Mesodermal cell (in vitro differentiated cells): Measurements from ENCODE around the gene SLC6A6.

Experiments
- H3K27ac ChIP-seq: 2 replicates; pipeline ENCODE4 v1.7.0; 2013; ENCODE audit warnings: mild to moderate bottlenecking, low read depth, low read length, moderate library complexity; ENCODE audit not compliant: severe bottlenecking
- H3K36me3 ChIP-seq: 2 replicates; pipeline ENCODE4 v1.7.1; 2013; ENCODE audit warnings: mild to moderate bottlenecking, low read length, moderate library complexity; ENCODE audit not compliant: control insufficient read depth, insufficient read depth
- H3K4me1 ChIP-seq: one replicate; pipeline ENCODE4 v1.7.1; 2013; ENCODE audit warnings: mild to moderate bottlenecking, low read length; ENCODE audit not compliant: insufficient read depth, control insufficient read depth, poor library complexity, severe bottlenecking
- H3K4me3 ChIP-seq: 2 replicates; pipeline ENCODE4 v1.7.0; 2013; ENCODE audit warnings: low read length, control low read depth, mild to moderate bottlenecking; ENCODE audit not compliant: insufficient read depth, poor library complexity, severe bottlenecking; ENCODE audit errors: extremely low read depth
- H3K9me3 ChIP-seq: 2 replicates; pipeline ENCODE4 v1.7.1; 2013; ENCODE audit warnings: mild to moderate bottlenecking, low read length, moderate library complexity; ENCODE audit not compliant: control insufficient read depth
- WGBS, 2 experiments: methylation state at CpG; one replicate each; pipeline ENCODE4 v1.1.5; 2013; ENCODE audit warnings: missing lambda C conversion rate in 2 of 2; ENCODE audit not compliant: insufficient coverage in 2 of 2; 5-methylcytosine and 5-hydroxymethylcytosine counted together

The SLC6A6 gene

DNA sequence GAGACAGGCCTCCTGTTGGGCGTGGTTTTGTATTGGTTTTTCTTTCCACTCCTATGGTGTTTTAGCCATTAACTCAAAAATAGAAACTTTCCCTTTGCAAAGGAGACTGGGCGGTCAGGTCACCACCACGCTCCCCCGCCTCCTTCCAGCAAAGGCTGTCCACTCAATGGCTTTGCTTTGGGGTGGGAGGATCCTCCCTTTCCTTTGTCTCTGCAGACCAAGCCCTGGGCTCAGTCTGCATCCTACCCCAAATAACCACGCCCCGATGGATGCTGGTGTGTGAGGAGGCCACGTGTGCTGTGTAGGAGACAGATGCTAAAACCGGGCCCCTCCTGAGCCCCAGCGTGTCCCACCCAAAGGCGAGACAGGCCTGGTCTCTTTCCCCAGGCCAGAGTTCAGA lies 69.3 kb downstream of the SLC6A6 start:
- 89 to 94% methylated on average over 4 of the region's 10 CpGs for whole genome bisulfite sequencing, 2 experiments
- H3K27ac ChIP-seq: peak overlapping the region; percentile 81

DNA sequence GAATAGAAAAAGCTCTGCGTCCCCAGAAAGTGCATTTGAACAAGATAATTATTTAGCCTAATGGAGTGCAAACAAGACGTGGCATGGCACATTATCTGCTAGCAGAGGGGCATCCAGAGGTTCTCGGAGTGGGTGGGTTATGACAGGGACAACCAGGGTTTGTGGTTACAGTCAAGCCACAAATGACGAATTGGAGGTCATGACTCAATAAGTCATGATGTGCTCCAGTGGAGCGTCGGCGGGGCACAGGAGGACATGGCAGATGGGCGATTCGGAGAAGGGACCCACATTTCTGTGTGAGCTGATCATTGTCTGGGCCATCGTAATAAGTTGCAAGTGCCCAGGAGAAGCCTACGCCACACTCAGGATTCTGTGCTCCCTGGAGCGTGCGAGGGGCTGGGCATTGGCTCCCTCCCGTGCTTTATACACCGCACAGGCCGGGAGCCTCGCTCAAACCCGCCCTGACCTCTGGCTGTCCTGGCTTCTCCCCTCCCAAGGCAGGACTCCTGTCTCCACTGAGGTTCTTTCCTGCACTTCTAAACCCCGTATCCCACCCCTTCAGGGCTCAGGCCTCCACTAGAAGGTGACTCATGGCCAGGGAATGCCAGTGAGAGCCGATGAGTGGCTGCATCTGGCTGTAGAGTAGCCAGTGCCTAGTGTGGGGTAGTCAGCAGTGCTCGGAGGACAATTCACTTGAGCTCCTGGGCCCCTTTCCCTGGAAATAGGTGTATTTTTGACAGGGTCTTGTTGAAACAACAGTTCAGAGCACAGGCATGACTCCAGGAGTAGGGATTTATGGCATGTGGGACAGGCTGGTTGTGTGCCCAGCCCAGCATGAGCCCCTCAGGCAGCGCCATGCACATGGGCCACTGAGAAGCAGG lies 70.3 kb downstream of the SLC6A6 start:
- Histone ChIP-seq H3K27ac (peak overlapping the region; percentile 81), H3K36me3 (peaks cover 77% of the 10 kb centered on the region), H3K4me3 (no peak overlapping the region), H3K4me1 (peaks cover 43% of the 10 kb centered on the region), H3K9me3 (no peaks in the 10 kb centered on the region)
- WGBS, 2 experiments: 84 to 85% methylated on average over 20 of the region's 22 CpGs

More for the DNA sequence above, 69.3 kb downstream of the SLC6A6 start:
- H3K36me3 ChIP-seq: peaks cover 74% of the 10 kb centered on the region
- peaks cover 43% of the 10 kb centered on the region for H3K4me1 ChIP-seq
- no peaks in the 10 kb centered on the region for H3K9me3 ChIP-seq
- H3K4me3 ChIP-seq: no peak overlapping the region

DNA sequence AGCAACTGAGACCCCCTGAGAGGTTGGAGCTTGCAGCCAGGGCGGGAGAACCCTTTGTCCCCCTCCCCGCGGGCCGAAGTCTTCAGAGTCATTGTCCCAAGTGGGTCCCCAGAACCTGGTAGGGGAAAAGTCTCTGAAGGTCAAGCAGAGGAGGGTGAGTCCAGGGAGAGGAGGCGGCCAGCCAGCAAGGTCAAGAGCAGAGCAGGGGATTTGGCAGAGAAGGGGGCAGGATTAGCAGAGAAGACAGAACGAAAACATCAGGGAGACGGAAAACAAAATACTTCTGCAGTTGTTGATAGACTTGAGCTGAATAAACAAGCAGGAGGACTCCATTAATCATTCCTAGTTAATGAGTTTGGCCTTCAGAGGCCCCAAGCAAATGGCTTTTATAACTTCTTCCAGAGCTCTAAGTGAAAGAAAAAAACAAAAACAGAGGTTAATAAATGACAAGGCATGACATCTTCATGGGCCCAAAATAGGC lies 71.0 kb downstream of the SLC6A6 start:
- H3K4me1 ChIP-seq: peaks cover 43% of the 10 kb centered on the region
- peak overlapping the region; percentile 81 for H3K27ac ChIP-seq
- no peaks in the 10 kb centered on the region for H3K9me3 ChIP-seq
- no peak overlapping the region for H3K4me3 ChIP-seq
- H3K36me3 ChIP-seq: peaks cover 78% of the 10 kb centered on the region
- 95 to 96% methylated on average over 4 to 6 of the region's 7 CpGs for WGBS, 2 experiments

DNA sequence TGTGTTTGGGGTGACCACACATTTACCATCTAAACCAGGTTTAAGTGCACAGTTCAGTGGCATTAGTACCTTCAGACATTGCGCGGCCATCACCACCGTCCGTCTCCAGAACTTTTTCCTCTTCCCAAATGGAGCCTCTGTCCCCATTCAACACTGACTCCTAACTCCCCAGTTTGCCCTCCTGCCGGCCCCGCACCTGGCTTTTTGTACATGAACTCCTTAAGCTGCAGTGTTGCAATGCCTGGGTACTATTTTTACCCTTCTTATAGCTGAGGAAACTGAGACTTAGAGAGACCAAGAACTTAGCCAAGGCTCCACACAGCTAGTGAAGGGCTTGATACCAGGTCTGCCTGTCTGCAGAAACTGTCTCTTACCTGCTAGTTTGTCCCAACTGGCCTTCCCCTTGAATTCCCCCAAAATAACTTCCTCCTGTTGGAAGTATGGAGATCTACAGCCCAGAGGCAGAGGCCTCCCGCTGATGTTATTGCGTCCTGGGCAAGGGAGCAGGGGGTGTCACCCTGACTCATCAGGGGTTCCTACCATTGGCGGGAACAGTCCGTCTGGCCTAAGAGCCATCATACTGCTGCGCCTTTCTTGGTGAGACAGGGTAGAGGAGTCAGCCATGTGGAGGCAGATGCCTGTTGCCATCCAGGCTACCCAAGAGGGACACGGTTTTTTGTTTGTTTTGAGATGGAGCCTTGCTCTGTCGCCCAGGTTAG lies 72.1 kb downstream of the SLC6A6 start:
- H3K4me3 ChIP-seq: no peak overlapping the region
- WGBS, 2 experiments: 95% methylated on average over 10 to 11 of the region's 13 CpGs
- H3K36me3 ChIP-seq: peaks cover 79% of the 10 kb centered on the region

DNA sequence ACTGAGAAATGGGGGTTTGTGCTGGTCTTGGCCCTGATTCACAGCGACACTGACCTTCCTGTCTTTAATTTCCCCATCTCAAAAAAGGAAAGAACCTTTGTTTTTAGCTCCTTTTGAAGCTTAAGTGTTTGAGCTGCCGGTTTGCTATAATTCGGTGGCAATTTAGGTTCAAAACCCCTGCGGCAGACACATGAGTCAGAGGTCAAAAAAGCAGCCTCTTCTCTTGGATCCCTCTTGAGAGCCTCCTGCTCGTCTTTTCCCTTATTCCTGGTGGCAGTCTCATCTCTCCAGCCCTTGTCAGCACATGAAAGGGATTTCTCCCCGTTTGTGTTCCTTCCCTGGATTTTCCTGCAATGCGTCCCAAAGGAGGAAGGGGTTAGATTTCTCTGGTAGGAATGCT lies 73.2 kb downstream of the SLC6A6 start:
- WGBS, 2 experiments: 81 to 88% methylated on average over 3 to 6 of the region's 7 CpGs
- H3K4me1 ChIP-seq: peaks cover 48% of the 10 kb centered on the region
- H3K36me3 ChIP-seq: peaks cover 82% of the 10 kb centered on the region
- H3K4me3 ChIP-seq: no peak overlapping the region
- no peaks in the 10 kb centered on the region for H3K9me3 ChIP-seq
- peak overlapping the region; percentile 45 for H3K27ac ChIP-seq

More for the DNA sequence above, 72.1 kb downstream of the SLC6A6 start:
- H3K9me3 ChIP-seq: no peaks in the 10 kb centered on the region
- peaks cover 47% of the 10 kb centered on the region for H3K4me1 ChIP-seq
- H3K27ac ChIP-seq: no peak overlapping the region

DNA sequence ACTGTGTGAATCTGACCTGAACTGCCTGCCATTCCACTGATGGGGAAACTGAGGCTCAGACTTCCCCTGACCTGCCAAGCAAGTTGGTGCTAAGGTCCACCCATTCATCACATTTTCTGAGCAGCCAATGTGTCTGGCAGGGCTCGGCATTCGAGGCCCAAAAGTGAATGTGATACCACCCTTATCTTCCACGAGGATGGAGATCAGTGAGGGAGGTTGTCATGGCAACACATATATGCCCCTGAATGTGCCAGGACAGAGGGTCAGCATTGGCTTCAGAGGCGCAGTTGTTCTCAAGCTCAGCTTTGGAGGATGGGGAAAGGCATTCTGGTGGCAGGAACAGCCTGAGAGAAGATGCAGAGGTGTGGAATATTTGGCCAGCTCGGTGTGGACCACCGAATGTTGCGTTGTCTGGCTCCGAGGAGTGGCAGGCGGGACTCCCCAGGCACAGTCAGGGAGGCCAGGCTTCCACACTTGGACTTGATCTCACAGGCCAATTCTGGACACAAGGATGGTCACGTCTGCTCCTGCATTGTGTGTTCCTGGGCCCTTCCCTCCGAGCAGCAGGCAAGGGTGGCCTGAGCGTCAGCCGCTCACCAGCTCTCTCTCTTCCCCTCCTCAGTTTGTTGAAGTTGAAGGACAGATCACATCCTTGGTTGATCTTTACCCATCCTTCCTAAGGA lies 74.3 kb downstream of the SLC6A6 start:
- Histone ChIP-seq H3K27ac (no peak overlapping the region), H3K36me3 (peaks cover 83% of the 10 kb centered on the region), H3K9me3 (no peaks in the 10 kb centered on the region), H3K4me1 (peaks cover 41% of the 10 kb centered on the region), H3K4me3 (no peak overlapping the region)
- WGBS, 2 experiments: 94 to 95% methylated on average over 11 to 13 of the region's 13 CpGs

DNA sequence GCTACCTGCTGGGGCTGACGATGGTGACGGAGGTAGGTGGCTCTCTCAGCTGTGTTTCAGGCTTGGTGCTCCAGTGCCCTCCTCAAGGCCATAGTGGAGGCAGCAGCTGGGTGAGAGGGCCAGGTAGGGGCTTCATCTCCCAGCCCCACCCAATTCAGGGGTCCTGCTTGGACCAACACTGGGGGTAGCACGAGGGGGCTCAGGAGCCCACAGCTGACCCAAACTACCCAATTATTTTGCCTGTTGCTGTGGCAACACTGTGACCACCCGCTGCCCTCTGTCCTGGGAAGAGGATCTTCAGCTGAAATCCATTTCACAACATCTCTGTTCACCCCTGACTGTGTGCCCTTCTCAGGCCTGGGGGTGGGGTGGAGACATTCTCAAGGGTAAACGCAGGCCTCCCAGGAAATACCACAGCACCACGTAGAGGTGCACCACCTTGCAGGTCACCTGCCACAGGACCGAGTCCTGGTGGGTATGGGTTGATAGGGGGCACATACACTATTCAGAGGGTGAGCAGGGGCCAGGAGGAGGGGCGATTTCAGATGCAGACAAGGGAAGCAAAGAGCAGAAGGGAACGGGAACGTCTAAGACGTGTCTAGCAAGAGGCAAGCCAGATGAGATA lies 75.0 kb downstream of the SLC6A6 start:
- Histone ChIP-seq H3K4me3 (no peak overlapping the region), H3K9me3 (no peaks in the 10 kb centered on the region), H3K4me1 (peaks cover 38% of the 10 kb centered on the region), H3K36me3 (peaks cover 83% of the 10 kb centered on the region), H3K27ac (no peak overlapping the region)
- WGBS, 2 experiments: 96 to 98% methylated on average over 10 of the region's 11 CpGs

DNA sequence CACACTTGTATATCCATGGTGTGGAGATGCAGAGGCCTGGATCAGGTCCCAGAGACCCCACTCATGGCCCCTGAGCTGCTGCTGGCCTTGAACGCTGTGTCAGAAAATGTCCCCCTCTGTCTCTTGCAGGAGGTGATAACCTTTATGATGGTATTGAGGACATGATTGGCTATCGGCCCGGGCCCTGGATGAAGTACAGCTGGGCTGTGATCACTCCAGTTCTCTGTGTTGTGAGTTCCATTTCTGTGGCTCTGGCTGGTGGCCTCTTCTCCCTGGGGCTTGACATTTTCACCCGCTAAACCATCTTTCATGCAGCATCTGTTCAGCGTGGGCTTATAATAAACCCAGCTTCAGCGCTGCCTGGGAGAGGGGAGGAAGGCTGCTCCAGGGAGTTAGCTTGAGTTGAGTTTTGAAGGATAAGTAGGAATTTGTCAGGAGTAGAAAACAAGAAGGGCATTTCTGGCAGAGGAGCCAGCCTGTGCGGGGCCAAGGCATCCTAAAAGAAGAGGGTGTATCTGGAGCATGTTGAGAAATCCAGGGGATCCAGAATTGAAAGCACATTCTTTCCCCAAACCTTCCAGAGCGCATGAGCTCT lies 76.6 kb downstream of the SLC6A6 start:
- H3K9me3 ChIP-seq: no peaks in the 10 kb centered on the region
- WGBS, 2 experiments: 94 to 99% methylated on average over 3 to 8 of the region's 8 CpGs
- no peak overlapping the region for H3K4me3 ChIP-seq
- H3K4me1 ChIP-seq: peaks cover 28% of the 10 kb centered on the region
- peaks cover 94% of the 10 kb centered on the region for H3K36me3 ChIP-seq
- no peak overlapping the region for H3K27ac ChIP-seq

DNA sequence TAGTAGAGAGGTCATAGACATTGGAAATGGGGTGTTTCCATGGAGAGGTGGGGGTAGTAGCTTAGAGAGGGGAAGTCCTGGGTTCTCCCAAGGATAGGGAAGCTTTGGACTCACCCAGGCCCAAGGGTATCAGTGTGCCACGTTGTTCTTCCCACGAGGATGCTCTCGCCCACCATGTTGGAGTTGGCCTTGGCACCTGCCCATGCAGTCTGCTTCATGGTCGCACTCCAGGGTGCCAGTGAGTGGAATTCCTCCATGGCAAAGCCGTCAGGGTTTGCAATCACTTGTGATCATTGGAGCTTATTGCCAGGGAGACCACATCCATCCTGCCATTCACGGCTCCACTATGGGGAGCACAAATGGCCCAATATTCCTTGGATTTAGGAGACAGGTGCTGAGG lies 77.2 kb downstream of the SLC6A6 start:
- WGBS, 2 experiments: 95 to 98% methylated on average over 6 of the region's 6 CpGs
- Histone ChIP-seq H3K36me3 (peaks cover 94% of the 10 kb centered on the region), H3K9me3 (no peaks in the 10 kb centered on the region), H3K4me3 (no peak overlapping the region), H3K27ac (no peak overlapping the region), H3K4me1 (peaks cover 27% of the 10 kb centered on the region)
